Progenitor cell of endocrine pancreas (in vitro differentiated cells): ENCODE measurements around the gene PLAAT4. TPM values are rescaled to one million over a fixed set of nuclear protein-coding genes. Genes with fewer than 3 reads are reported as not detected.

ENCODE experiments used
- DNase-seq: peaks from one replicate; pipeline ENCODE4 v3.0.0; 2021; ENCODE audit warnings: low spot score; ENCODE audit not compliant: unreplicated experiment
- H3K27ac Mint-ChIP-seq: 2 replicates; pipeline ENCODE4 v1.8.0; 2021; ENCODE audit warnings: mild to moderate bottlenecking, moderate library complexity, mixed read lengths
- H3K27me3 Mint-ChIP-seq: 2 replicates; pipeline ENCODE4 v1.8.0; 2021; ENCODE audit warnings: mixed read lengths
- H3K36me3 Mint-ChIP-seq: 2 replicates; pipeline ENCODE4 v1.8.0; 2022; ENCODE audit warnings: mixed read lengths; ENCODE audit not compliant: insufficient read depth
- H3K4me1 Mint-ChIP-seq: 2 replicates; pipeline ENCODE4 v1.8.0; 2021; ENCODE audit warnings: low read depth, mixed read lengths
- H3K4me3 Mint-ChIP-seq: 2 replicates; pipeline ENCODE4 v1.8.0; 2021; ENCODE audit warnings: low read depth, mild to moderate bottlenecking, moderate library complexity, mixed read lengths
- H3K9me3 Mint-ChIP-seq: 2 replicates; pipeline ENCODE4 v1.8.0; 2021; ENCODE audit warnings: low read depth, mixed read lengths
- CTCF ChIP-seq: fragments of 200-600 bp; sonication (generic); IDR thresholded peaks from one replicate; pipeline ENCODE4 v1.5.0; 2021; ENCODE audit warnings: antibody characterized with exemption, mild to moderate bottlenecking; ENCODE audit not compliant: unreplicated experiment
- total RNA-seq: library from RNA; stranded (reverse); gene quantifications from 2 replicates; pipeline ENCODE4 v1.2.1, GENCODE V29; 2021

PLAAT4 gene
- total RNA-seq, 1 donor from 2014 or later: not detected

GRCh38 chr11:63491636-63492372 lies 44.8 kb upstream of the PLAAT4 start:
- H3K27me3 Mint-ChIP-seq: no peaks in the 10 kb centered on the region
- peaks cover 56% of the 10 kb centered on the region for H3K4me1 Mint-ChIP-seq
- H3K27ac Mint-ChIP-seq: peak overlapping the region; percentile 94
- peaks cover 7% of the 10 kb centered on the region for H3K9me3 Mint-ChIP-seq
- DNase-seq: no peak
- H3K4me3 Mint-ChIP-seq: peak overlapping the region; percentile 92
- no peak for TF ChIP-seq CTCF
- peaks cover 10% of the 10 kb centered on the region for H3K36me3 Mint-ChIP-seq

GRCh38 chr11:63492441-63492840 lies 44.2 kb upstream of the PLAAT4 start:
- Mint-ChIP-seq H3K4me3 (peak overlapping the region; percentile 92), H3K4me1 (peaks cover 56% of the 10 kb centered on the region)

GRCh38 chr11:63493127-63493526 lies 43.5 kb upstream of the PLAAT4 start:
- no peak for DNase-seq
- Mint-ChIP-seq H3K27ac (no peak overlapping the region), H3K4me3 (no peak overlapping the region), H3K4me1 (peaks cover 53% of the 10 kb centered on the region), H3K9me3 (peaks cover 20% of the 10 kb centered on the region), H3K27me3 (no peaks in the 10 kb centered on the region), H3K36me3 (peaks cover 14% of the 10 kb centered on the region)
- TF ChIP-seq CTCF: no peak

More at GRCh38 chr11:63492441-63492840, 44.2 kb upstream of the PLAAT4 start:
- no peak for DNase-seq
- H3K36me3 Mint-ChIP-seq: peaks cover 10% of the 10 kb centered on the region
- TF ChIP-seq CTCF: no peak
- H3K27ac Mint-ChIP-seq: peak overlapping the region; percentile 94
- no peaks in the 10 kb centered on the region for H3K27me3 Mint-ChIP-seq
- H3K9me3 Mint-ChIP-seq: peaks cover 13% of the 10 kb centered on the region

- DNase-seq: no peak
Observed at GRCh38 chr11:63494975-63495374, 41.6 kb upstream of the PLAAT4 start.

GRCh38 chr11:63499874-63500273 lies 36.7 kb upstream of the PLAAT4 start:
- no peak for TF ChIP-seq CTCF
- DNase-seq: no peak
- H3K9me3 Mint-ChIP-seq: peaks cover 25% of the 10 kb centered on the region
- no peak overlapping the region for H3K4me3 Mint-ChIP-seq
- H3K36me3 Mint-ChIP-seq: peaks cover 20% of the 10 kb centered on the region
- H3K27ac Mint-ChIP-seq: no peak overlapping the region
- H3K4me1 Mint-ChIP-seq: peaks cover 29% of the 10 kb centered on the region
- no peaks in the 10 kb centered on the region for H3K27me3 Mint-ChIP-seq

More at GRCh38 chr11:63494975-63495374, 41.6 kb upstream of the PLAAT4 start:
- peaks cover 37% of the 10 kb centered on the region for H3K4me1 Mint-ChIP-seq
- H3K9me3 Mint-ChIP-seq: peaks cover 24% of the 10 kb centered on the region
- H3K27me3 Mint-ChIP-seq: no peaks in the 10 kb centered on the region
- peak overlapping the region; percentile 63 for H3K27ac Mint-ChIP-seq
- TF ChIP-seq CTCF: no peak
- H3K36me3 Mint-ChIP-seq: peaks cover 13% of the 10 kb centered on the region
- no peak overlapping the region for H3K4me3 Mint-ChIP-seq
